Measurements from ENCODE around the gene SNU13. TPM values are rescaled to one million over a fixed set of nuclear protein-coding genes. Genes with fewer than 3 reads are reported as not detected.
"Not testable (repeated sequence)": the region's sequence is repeated elsewhere in the genome, so short reads cannot be mapped to it uniquely, and the experiment has no call there.

Gene SNU13
- total RNA-seq, 4 donors from 2014 or later = 71.0 to 128 (median 106) TPM

- Histone ChIP-seq H3K4me3 (no peak overlapping the region), H3K27me3 (no peaks in the 10 kb centered on the region), H3K9me3 (no peaks in the 10 kb centered on the region), H3K4me1 (peaks cover 0 to 16% (median 3%) of the 10 kb centered on the region in 3 donors), H3K27ac (peak overlapping the region in 3 of 4 donors; percentile 9 to 44 (median 27)), H3K36me3 (peaks cover 0 to 48% (median 0%) of the 10 kb centered on the region in 3 donors)
- DNase-seq = no peak
- WGBS, 2 donors = 59 to 77% methylated on average over 5 to 6 of the region's 6 CpGs
- intact Hi-C loops (cut with DNase I) = no loop called here
- TF ChIP-seq, protein P1, sequence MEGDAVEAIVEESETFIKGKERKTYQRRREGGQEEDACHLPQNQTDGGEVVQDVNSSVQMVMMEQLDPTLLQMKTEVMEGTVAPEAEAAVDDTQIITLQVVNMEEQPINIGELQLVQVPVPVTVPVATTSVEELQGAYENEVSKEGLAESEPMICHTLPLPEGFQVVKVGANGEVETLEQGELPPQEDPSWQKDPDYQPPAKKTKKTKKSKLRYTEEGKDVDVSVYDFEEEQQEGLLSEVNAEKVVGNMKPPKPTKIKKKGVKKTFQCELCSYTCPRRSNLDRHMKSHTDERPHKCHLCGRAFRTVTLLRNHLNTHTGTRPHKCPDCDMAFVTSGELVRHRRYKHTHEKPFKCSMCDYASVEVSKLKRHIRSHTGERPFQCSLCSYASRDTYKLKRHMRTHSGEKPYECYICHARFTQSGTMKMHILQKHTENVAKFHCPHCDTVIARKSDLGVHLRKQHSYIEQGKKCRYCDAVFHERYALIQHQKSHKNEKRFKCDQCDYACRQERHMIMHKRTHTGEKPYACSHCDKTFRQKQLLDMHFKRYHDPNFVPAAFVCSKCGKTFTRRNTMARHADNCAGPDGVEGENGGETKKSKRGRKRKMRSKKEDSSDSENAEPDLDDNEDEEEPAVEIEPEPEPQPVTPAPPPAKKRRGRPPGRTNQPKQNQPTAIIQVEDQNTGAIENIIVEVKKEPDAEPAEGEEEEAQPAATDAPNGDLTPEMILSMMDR (IDR thresholded peaks at IDR 0.05) = peak in 4 of 6 experiments; percentile 14 to 35 (median 21)
- no peak for TF ChIP-seq POLR2A (IDR thresholded peaks at IDR 0.05)
Observed at GRCh38 chr22:41672780-41673509, 15.7 kb downstream of the SNU13 start.

- H3K9me3 ChIP-seq; DNase-seq; intact Hi-C loops (cut with DNase I); H3K27me3 ChIP-seq; H3K4me3 ChIP-seq: not testable (repeated sequence)
- Histone ChIP-seq H3K27ac (peak overlapping the region in 2 of 4 donors; percentile 42 to 44), H3K4me1 (peaks cover 0 to 24% (median 7%) of the 10 kb centered on the region in 3 donors), H3K36me3 (peaks cover 0 to 40% (median 0%) of the 10 kb centered on the region in 3 donors)
- 53 to 61% methylated on average over 9 to 10 of the region's 10 CpGs for WGBS, 2 donors
Observed at GRCh38 chr22:41672096-41672495, 16.6 kb downstream of the SNU13 start.

DNA sequence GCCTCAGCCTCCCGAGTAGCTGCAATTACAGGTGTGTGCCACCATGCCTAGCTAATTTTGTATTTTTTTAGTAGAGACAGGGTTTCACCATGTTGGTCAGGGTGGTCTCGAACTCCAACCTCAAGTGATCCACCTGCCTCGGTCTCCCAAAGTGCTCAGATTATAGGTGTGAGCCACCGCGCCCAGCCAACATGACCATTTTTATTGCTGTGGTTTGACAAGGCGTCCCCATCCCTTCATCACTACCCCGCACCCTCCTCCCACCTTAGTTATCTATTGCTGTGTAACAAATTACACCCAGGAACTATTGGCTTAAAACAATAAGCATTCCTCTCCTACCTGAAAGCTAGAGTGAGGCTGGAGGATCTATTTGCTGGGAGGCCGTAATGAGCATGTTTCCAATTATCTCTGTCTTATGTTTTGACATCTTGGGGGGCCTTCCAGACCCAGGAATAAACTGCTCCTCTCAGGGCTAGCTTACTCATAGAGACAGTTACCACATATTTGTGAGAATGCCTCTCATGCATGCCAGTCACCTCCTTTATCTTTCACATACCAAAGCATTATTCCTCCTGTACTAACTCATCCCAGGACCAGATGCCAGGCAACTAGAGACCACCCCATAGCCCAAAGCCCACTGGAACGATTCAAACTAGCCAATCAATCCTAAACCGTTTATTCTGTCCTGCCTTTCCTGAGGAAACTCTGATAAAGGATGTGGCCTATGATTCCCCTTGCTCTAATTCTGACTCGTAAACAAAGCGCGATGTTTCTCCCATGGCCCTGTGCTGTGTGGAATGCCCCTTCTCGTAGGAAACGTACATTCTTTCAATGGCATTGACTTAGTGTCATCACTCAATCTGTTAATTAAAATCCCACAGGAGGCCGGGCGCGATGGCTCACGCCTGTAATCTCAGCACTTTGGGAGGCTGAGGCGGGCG, 19.4 kb downstream of the SNU13 start:
- no peak for DNase-seq
- Histone ChIP-seq H3K27ac (peak overlapping the region in 2 of 4 donors; percentile 6 to 33), H3K4me3 (no peak overlapping the region), H3K4me1 (peaks cover 0 to 34% (median 11%) of the 10 kb centered on the region in 3 donors), H3K27me3 (no peaks in the 10 kb centered on the region), H3K36me3 (peaks cover 0 to 26% (median 7%) of the 10 kb centered on the region in 3 donors), H3K9me3 (no peaks in the 10 kb centered on the region)
- 82 to 84% methylated on average over 21 of the region's 21 CpGs for WGBS, 2 donors
- intact Hi-C loops (cut with DNase I) = no loop called here
- no peak for TF ChIP-seq POLR2A (IDR thresholded peaks at IDR 0.05)
- TF ChIP-seq, protein P1 (IDR thresholded peaks at IDR 0.05) = no peak

- Histone ChIP-seq H3K27ac (no peak overlapping the region), H3K9me3 (no peaks in the 10 kb centered on the region), H3K36me3 (peaks cover 13 to 57% (median 46%) of the 10 kb centered on the region in 3 donors), H3K4me1 (peaks cover 0 to 22% (median 11%) of the 10 kb centered on the region in 3 donors), H3K27me3 (no peaks in the 10 kb centered on the region), H3K4me3 (no peak overlapping the region)
- no peak for DNase-seq
- TF ChIP-seq, protein P1 (IDR thresholded peaks at IDR 0.05) = no peak
- no peak for TF ChIP-seq POLR2A (IDR thresholded peaks at IDR 0.05)
- 73 to 86% methylated on average over 2 to 3 of the region's 3 CpGs for WGBS, 2 donors
- intact Hi-C loops (cut with DNase I) = no loop called here
Observed at GRCh38 chr22:41664951-41665350, 23.7 kb downstream of the SNU13 start.

DNA sequence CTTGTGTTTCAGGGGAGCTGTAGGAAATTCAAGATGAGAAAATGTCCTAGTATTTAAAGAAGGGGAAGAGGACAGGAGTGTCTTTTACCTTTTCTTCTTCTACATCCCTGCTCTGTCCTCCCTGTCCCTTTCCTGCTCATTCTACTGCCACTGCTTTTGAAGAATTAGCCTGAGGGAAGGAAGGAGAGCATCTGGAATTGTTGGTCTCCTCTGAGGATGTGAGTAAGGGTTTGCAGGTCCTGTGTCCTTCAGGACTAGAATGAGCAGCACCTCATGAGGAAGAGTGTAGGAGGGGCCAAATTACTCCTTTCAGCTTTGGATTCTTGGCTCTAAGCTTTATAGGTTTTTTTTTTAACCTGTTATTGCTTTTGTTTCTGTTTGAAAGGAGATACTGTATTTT, 24.2 kb downstream of the SNU13 start:
- intact Hi-C loops (cut with DNase I) = no loop called here

GRCh38 chr22:41663594-41663993, 25.1 kb downstream of the SNU13 start:
- H3K9me3 ChIP-seq; intact Hi-C loops (cut with DNase I); H3K27ac ChIP-seq; DNase-seq; H3K27me3 ChIP-seq; H3K4me3 ChIP-seq: not testable (repeated sequence)
- peaks cover 22 to 71% (median 59%) of the 10 kb centered on the region in 3 donors for H3K36me3 ChIP-seq
- peaks cover 0 to 22% (median 11%) of the 10 kb centered on the region in 3 donors for H3K4me1 ChIP-seq
- 82 to 87% methylated on average over 6 to 8 of the region's 9 CpGs for WGBS, 2 donors

More for the DNA sequence above, 24.2 kb downstream of the SNU13 start:
- Histone ChIP-seq H3K27me3 (no peaks in the 10 kb centered on the region), H3K4me3 (no peak overlapping the region), H3K27ac (no peak overlapping the region), H3K9me3 (no peaks in the 10 kb centered on the region), H3K36me3 (peaks cover 18 to 62% (median 50%) of the 10 kb centered on the region in 3 donors), H3K4me1 (peaks cover 0 to 22% (median 11%) of the 10 kb centered on the region in 3 donors)
- no peak for TF ChIP-seq POLR2A (IDR thresholded peaks at IDR 0.05)
- TF ChIP-seq, protein P1 (IDR thresholded peaks at IDR 0.05) = no peak
- DNase-seq = no peak
